Mesendoderm (in vitro differentiated cells): Measurements from ENCODE around the gene TPGS1.

Source experiments
- DNase-seq: peaks from one replicate; pipeline ENCODE4 v3.0.0; 2013
- H2AK5ac ChIP-seq: 2 replicates; pipeline ENCODE4 v1.6.1; 2013; ENCODE audit warnings: low read length, inconsistent platforms
- H2BK120ac ChIP-seq: 2 replicates; pipeline ENCODE4 v1.6.1; 2013; ENCODE audit warnings: low read depth, mild to moderate bottlenecking, low read length, moderate library complexity, mixed read lengths
- H2BK15ac ChIP-seq: replicated peaks from 2 replicates; pipeline ENCODE4 v1.6.1; 2013; ENCODE audit warnings: low read depth, mild to moderate bottlenecking, moderate library complexity
- H2BK5ac ChIP-seq: 2 replicates; pipeline ENCODE4 v1.6.1; 2013; ENCODE audit warnings: low read length, inconsistent platforms
- H3K18ac ChIP-seq: 2 replicates; pipeline ENCODE4 v1.6.1; 2013; ENCODE audit warnings: mild to moderate bottlenecking, low read length, mixed read lengths
- H3K23ac ChIP-seq: one replicate; pipeline ENCODE4 v1.6.1; 2013; ENCODE audit warnings: low read length
- H3K27ac ChIP-seq: 2 replicates; pipeline ENCODE4 v1.5.1; 2013; ENCODE audit warnings: low read depth, mild to moderate bottlenecking, inconsistent platforms, low read length, moderate library complexity
- H3K27me3 ChIP-seq: 2 replicates; pipeline ENCODE4 v1.6.1; 2013; ENCODE audit warnings: low read length, control low read depth, mild to moderate bottlenecking, inconsistent platforms; ENCODE audit not compliant: insufficient read depth, poor library complexity
- H3K36me3 ChIP-seq: 2 replicates; pipeline ENCODE4 v1.6.1; 2013; ENCODE audit warnings: low read length, inconsistent platforms; ENCODE audit not compliant: control insufficient read depth, insufficient read depth
- H3K4ac ChIP-seq: one replicate; pipeline ENCODE4 v1.6.1; 2013; ENCODE audit warnings: low read depth, mild to moderate bottlenecking, low read length, moderate library complexity
- H3K4me1 ChIP-seq: 2 replicates; pipeline ENCODE4 v1.6.1; 2013; ENCODE audit warnings: low read depth, low read length, inconsistent platforms; ENCODE audit not compliant: control insufficient read depth
- H3K4me2 ChIP-seq: 2 replicates; pipeline ENCODE4 v1.6.1; 2013; ENCODE audit warnings: low read length
- H3K4me3 ChIP-seq: 2 replicates; pipeline ENCODE4 v1.5.1; 2013; ENCODE audit warnings: mild to moderate bottlenecking, low read length
- H3K56ac ChIP-seq: one replicate; pipeline ENCODE4 v1.6.1; 2013; ENCODE audit warnings: low read length
- H3K79me1 ChIP-seq: 2 replicates; pipeline ENCODE4 v1.6.1; 2013; ENCODE audit warnings: low read length, inconsistent platforms
- H3K79me2 ChIP-seq: 2 replicates; pipeline ENCODE4 v1.6.1; 2013; ENCODE audit warnings: mild to moderate bottlenecking, low read length; ENCODE audit not compliant: control insufficient read depth, insufficient read depth
- H3K9ac ChIP-seq: 2 replicates; pipeline ENCODE4 v1.6.1; 2013; ENCODE audit warnings: low read length, inconsistent platforms
- H4K5ac ChIP-seq: one replicate; pipeline ENCODE4 v1.6.1; 2013; ENCODE audit warnings: low read length
- H4K8ac ChIP-seq: one replicate; pipeline ENCODE4 v1.6.1; 2013; ENCODE audit warnings: low read depth, mild to moderate bottlenecking, control low read depth, low read length, moderate library complexity
- WGBS: extraction: QIAGEN DNeasy Blood & Tissue Kit; methylation state at CpG from one replicate; pipeline ENCODE4 v1.1.7; 2013; ENCODE audit warnings: low lambda C conversion rate, missing lambda C conversion rate; ENCODE audit not compliant: insufficient coverage; ENCODE audit errors: extremely low coverage; 5-methylcytosine and 5-hydroxymethylcytosine counted together

TPGS1 gene

GRCh38 chr19:504616-505015 lies 2.7 kb upstream of the TPGS1 start:
- H2AK5ac ChIP-seq: no peak overlapping the region
- H4K5ac ChIP-seq: no peak overlapping the region
- H3K36me3 ChIP-seq: no peaks in the 10 kb centered on the region
- H3K9ac ChIP-seq: no peak overlapping the region
- no peak overlapping the region for H3K56ac ChIP-seq
- no CpG with 5 or more reads among the region's 14 CpGs for whole genome bisulfite sequencing
- H3K4me2 ChIP-seq: no peak overlapping the region
- H3K18ac ChIP-seq: no peak overlapping the region
- H3K4me3 ChIP-seq: no peak overlapping the region
- DNase-seq: no peak
- no peak overlapping the region for H3K4ac ChIP-seq
- H3K4me1 ChIP-seq: no peaks in the 10 kb centered on the region
- H3K79me2 ChIP-seq: no peaks in the 10 kb centered on the region
- no peaks in the 10 kb centered on the region for H3K79me1 ChIP-seq
- H3K27me3 ChIP-seq: no peaks in the 10 kb centered on the region
- no peak overlapping the region for H2BK120ac ChIP-seq
- no peak overlapping the region for H2BK15ac ChIP-seq
- H2BK5ac ChIP-seq: no peak overlapping the region
- H3K27ac ChIP-seq: no peak overlapping the region
- H4K8ac ChIP-seq: no peak overlapping the region
- no peak overlapping the region for H3K23ac ChIP-seq

GRCh38 chr19:506404-507285 lies 652 bp upstream of the TPGS1 start:
- Histone ChIP-seq H3K23ac (no peak overlapping the region), H3K4me3 (peak overlapping the region; percentile 84), H2BK5ac (no peak overlapping the region), H3K4me2 (peak overlapping the region; percentile 61), H3K9ac (peak overlapping the region; percentile 89), H3K56ac (peak overlapping the region; percentile 97), H4K5ac (no peak overlapping the region), H3K27me3 (no peaks in the 10 kb centered on the region), H3K79me2 (no peaks in the 10 kb centered on the region), H3K4ac (no peak overlapping the region), H3K4me1 (peaks cover 6% of the 10 kb centered on the region), H2BK120ac (peak overlapping the region; percentile 10), H2AK5ac (no peak overlapping the region), H2BK15ac (no peak overlapping the region), H3K36me3 (no peaks in the 10 kb centered on the region), H3K79me1 (no peaks in the 10 kb centered on the region), H3K27ac (peak overlapping the region; percentile 78), H4K8ac (peak overlapping the region; percentile 97), H3K18ac (peak overlapping the region; percentile 35)
- no CpG with 5 or more reads among the region's 48 CpGs for WGBS
- peak; percentile 100 for DNase-seq

DNA sequence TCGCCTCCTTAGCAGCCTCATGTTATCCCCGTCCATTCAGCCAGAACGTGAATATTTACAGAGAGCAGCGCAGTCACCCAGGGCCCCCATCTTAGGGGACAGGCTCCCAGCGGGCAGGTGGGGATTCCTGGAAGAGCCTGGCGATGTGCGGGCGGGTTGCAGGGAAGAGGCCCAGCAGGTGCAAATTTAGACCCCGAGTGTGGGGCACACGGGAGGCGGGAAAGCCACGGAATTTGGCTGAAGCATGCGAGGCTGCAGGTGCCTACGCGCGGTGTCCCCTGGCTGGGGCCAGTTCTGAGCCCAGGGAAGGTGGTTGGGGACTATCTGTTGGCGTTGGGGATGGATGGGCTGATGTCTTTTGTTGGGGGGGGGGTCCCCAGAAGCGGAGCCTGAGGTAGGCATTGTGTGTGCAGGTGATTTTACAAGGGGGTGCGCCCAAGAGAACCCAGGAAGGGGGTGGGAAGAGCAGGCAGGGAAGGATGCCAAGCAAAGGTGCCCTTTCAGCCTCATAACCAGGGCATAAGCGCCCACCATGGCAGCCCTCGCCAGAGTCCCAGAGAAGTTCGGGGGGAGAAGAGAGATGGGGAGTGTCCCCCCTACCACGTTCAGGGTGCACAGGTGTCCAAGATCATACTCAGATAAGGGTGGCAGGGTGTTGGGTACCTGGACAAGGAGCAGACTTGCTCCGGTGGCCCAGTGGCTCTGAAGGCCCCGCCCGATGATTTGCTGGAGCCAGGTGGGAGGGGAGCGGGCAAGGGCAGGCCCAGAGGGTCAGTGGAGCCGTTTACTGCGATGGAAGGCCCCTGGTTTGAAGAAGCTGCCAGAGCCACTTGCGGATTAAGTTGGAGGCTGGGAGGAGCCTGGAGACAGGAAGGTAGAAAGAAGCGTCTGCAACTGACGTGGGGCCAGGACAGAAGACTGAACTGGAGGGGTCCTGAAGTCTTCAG lies 1.2 kb downstream of the TPGS1 start:
- H3K23ac ChIP-seq: no peak overlapping the region
- peak overlapping the region; percentile 52 for H3K9ac ChIP-seq
- no peak overlapping the region for H4K8ac ChIP-seq
- no peak overlapping the region for H2BK15ac ChIP-seq
- H3K27ac ChIP-seq: no peak overlapping the region
- H2BK120ac ChIP-seq: no peak overlapping the region
- H3K79me1 ChIP-seq: no peaks in the 10 kb centered on the region
- H3K56ac ChIP-seq: peak overlapping the region; percentile 53
- no peak overlapping the region for H2BK5ac ChIP-seq
- no peak for DNase-seq
- H3K18ac ChIP-seq: no peak overlapping the region
- WGBS: no CpG with 5 or more reads among the region's 32 CpGs
- peak overlapping the region; percentile 63 for H3K4me3 ChIP-seq
- H3K36me3 ChIP-seq: no peaks in the 10 kb centered on the region
- peaks cover 6% of the 10 kb centered on the region for H3K4me1 ChIP-seq
- no peaks in the 10 kb centered on the region for H3K79me2 ChIP-seq
- H3K27me3 ChIP-seq: no peaks in the 10 kb centered on the region
- H2AK5ac ChIP-seq: no peak overlapping the region
- no peak overlapping the region for H4K5ac ChIP-seq
- H3K4ac ChIP-seq: no peak overlapping the region
- H3K4me2 ChIP-seq: peak overlapping the region; percentile 97

DNA sequence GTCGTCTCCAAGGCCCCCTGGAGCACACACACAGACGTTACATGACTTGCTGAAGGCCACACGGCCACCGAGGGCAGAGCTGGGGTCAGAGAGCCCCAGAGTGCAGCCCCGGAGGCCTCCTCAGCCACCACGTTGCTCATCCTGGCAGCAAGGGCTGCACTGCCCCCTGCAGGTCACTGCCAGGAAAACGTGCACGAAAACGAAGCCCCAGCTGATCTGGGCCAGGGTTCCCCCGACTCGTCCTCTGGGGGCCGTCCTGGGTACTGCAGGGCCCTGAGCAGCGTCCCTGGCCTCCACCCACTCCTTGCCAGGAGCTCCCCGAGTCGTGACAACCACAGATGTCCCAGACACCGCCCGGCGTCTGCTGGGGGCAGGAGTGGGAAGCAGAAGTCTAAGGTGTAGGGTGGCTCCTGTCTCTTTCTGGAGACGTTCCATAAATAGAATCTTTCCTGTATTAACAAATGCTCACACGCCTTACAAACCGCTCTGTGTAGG lies 3.4 kb downstream of the TPGS1 start:
- no peak overlapping the region for H3K4me3 ChIP-seq
- peak overlapping the region; percentile 37 for H3K4me2 ChIP-seq
- no peaks in the 10 kb centered on the region for H3K36me3 ChIP-seq
- no peak overlapping the region for H2BK15ac ChIP-seq
- H4K8ac ChIP-seq: no peak overlapping the region
- H3K9ac ChIP-seq: peak overlapping the region; percentile 67
- H2BK5ac ChIP-seq: peak overlapping the region; percentile 31
- no peak overlapping the region for H2BK120ac ChIP-seq
- H3K56ac ChIP-seq: peak overlapping the region; percentile 87
- no peak overlapping the region for H3K23ac ChIP-seq
- peak; percentile 97 for DNase-seq
- H3K27ac ChIP-seq: peak overlapping the region; percentile 65
- no peak overlapping the region for H4K5ac ChIP-seq
- H3K4me1 ChIP-seq: peaks cover 6% of the 10 kb centered on the region
- H3K27me3 ChIP-seq: no peaks in the 10 kb centered on the region
- H3K4ac ChIP-seq: no peak overlapping the region
- H3K79me2 ChIP-seq: no peaks in the 10 kb centered on the region
- H3K18ac ChIP-seq: no peak overlapping the region
- H2AK5ac ChIP-seq: no peak overlapping the region
- H3K79me1 ChIP-seq: no peaks in the 10 kb centered on the region
- no CpG with 5 or more reads among the region's 21 CpGs for WGBS

DNA sequence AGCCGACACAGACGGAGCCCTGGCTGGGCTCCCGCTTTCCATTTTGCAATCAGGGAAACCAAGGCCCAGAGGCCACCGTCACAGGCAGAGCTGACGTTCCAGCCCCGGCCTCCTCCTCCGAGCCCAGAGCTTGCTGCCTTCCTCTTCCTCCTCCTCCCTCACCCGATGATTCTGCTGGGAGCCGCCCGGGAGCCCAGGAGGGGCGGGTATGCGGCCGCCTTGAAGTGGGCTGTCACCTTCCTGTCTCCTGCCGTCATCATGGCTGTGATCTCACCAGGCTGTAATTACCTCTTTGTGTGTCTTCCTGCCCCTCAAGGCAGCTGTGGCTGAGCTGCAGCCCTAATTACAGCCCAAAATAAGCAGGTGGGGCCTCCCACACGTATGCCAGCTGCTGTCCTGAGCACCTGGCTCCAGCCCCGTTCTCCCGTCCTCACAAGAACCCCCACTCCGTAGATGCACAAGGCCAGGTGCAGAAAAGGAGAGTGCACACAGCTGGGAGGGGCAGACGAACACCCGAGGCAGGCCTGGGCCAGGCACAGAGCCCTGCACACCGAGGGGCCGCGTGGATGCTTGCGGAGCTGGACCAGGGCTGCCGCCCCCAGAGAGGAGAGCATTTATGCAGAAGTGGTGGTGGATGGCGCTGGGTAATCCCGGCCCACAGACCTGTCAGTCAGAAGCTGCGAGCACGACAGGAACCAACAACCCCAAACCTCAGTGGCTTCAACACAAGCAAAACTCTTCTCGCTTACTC lies 4.0 kb downstream of the TPGS1 start:
- Histone ChIP-seq H3K4ac (no peak overlapping the region), H2AK5ac (no peak overlapping the region), H3K18ac (peak overlapping the region; percentile 13), H2BK120ac (no peak overlapping the region), H3K27ac (peak overlapping the region; percentile 80), H2BK15ac (no peak overlapping the region), H3K23ac (peak overlapping the region; percentile 80), H3K27me3 (no peaks in the 10 kb centered on the region), H3K9ac (peak overlapping the region; percentile 67), H4K8ac (no peak overlapping the region), H2BK5ac (no peak overlapping the region), H3K4me3 (no peak overlapping the region), H3K79me2 (no peaks in the 10 kb centered on the region), H3K79me1 (no peaks in the 10 kb centered on the region), H3K4me2 (peak overlapping the region; percentile 37), H3K36me3 (no peaks in the 10 kb centered on the region), H4K5ac (no peak overlapping the region), H3K56ac (peak overlapping the region; percentile 87), H3K4me1 (peaks cover 6% of the 10 kb centered on the region)
- peak; percentile 95 for DNase-seq
- WGBS: no CpG with 5 or more reads among the region's 30 CpGs
